ENCODE results near the gene OR6X1. TPM values are rescaled to one million over a fixed set of nuclear protein-coding genes. Genes with fewer than 3 reads are reported as not detected.

OR6X1 gene
- total RNA-seq, 4 donors from 2014 or later = not detected

DNA sequence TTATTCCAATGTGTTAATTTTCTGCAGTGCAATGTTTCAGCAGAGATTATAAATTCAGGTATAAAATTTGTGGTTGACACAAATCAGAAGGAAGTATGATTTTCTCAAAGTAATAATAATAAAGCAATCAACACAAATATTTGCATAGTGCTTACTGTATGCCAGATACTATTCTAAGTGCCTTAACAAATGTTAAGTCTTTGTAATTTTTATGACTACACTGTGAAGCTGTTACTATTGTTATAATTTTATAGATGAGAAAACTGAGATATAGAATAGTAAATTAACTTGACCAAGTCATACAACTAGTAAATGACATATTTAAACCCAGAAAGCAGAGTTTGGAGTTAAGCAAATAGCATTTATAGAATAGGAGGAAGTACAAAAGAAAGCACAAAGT, 16.4 kb upstream of the OR6X1 start:
- TF ChIP-seq, protein P1, sequence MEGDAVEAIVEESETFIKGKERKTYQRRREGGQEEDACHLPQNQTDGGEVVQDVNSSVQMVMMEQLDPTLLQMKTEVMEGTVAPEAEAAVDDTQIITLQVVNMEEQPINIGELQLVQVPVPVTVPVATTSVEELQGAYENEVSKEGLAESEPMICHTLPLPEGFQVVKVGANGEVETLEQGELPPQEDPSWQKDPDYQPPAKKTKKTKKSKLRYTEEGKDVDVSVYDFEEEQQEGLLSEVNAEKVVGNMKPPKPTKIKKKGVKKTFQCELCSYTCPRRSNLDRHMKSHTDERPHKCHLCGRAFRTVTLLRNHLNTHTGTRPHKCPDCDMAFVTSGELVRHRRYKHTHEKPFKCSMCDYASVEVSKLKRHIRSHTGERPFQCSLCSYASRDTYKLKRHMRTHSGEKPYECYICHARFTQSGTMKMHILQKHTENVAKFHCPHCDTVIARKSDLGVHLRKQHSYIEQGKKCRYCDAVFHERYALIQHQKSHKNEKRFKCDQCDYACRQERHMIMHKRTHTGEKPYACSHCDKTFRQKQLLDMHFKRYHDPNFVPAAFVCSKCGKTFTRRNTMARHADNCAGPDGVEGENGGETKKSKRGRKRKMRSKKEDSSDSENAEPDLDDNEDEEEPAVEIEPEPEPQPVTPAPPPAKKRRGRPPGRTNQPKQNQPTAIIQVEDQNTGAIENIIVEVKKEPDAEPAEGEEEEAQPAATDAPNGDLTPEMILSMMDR (IDR thresholded peaks at IDR 0.05) = no peak
- no peak for TF ChIP-seq POLR2A (IDR thresholded peaks at IDR 0.05)
- intact Hi-C loops (cut with DNase I) = no loop called here
- Histone ChIP-seq H3K27ac (no peak overlapping the region), H3K4me1 (no peaks in the 10 kb centered on the region), H3K4me3 (replicated peaks in 1 of 3) (no peak overlapping the region), H3K36me3 (no peaks in the 10 kb centered on the region), H3K27me3 (no peaks in the 10 kb centered on the region), H3K9me3 (no peaks in the 10 kb centered on the region)
- DNase-seq = no peak

- WGBS, 2 donors = 49 to 63% methylated on average over 1 of the region's 1 CpG
- intact Hi-C loops (cut with DNase I) = no loop called here
- TF ChIP-seq POLR2A (IDR thresholded peaks at IDR 0.05) = no peak
- TF ChIP-seq, protein P1 (IDR thresholded peaks at IDR 0.05) = no peak
Observed at GRCh38 chr11:123765601-123766000, 11.3 kb upstream of the OR6X1 start.

GRCh38 chr11:123762422-123762821, 8.1 kb upstream of the OR6X1 start:
- Histone ChIP-seq H3K9me3 (no peaks in the 10 kb centered on the region), H3K4me3 (replicated peaks in 1 of 3) (no peak overlapping the region), H3K36me3 (no peaks in the 10 kb centered on the region), H3K27ac (no peak overlapping the region), H3K27me3 (no peaks in the 10 kb centered on the region), H3K4me1 (no peaks in the 10 kb centered on the region)
- no peak for DNase-seq
- intact Hi-C loops (cut with DNase I) = no loop called here
- TF ChIP-seq, protein P1 (IDR thresholded peaks at IDR 0.05) = no peak
- no peak for TF ChIP-seq POLR2A (IDR thresholded peaks at IDR 0.05)

More at GRCh38 chr11:123765601-123766000, 11.3 kb upstream of the OR6X1 start:
- no peaks in the 10 kb centered on the region for H3K9me3 ChIP-seq
- H3K4me3 ChIP-seq (replicated peaks in 1 of 3) = no peak overlapping the region
- no peaks in the 10 kb centered on the region for H3K4me1 ChIP-seq
- H3K36me3 ChIP-seq = no peaks in the 10 kb centered on the region
- H3K27me3 ChIP-seq = no peaks in the 10 kb centered on the region
- no peak for DNase-seq
- H3K27ac ChIP-seq = no peak overlapping the region

DNA sequence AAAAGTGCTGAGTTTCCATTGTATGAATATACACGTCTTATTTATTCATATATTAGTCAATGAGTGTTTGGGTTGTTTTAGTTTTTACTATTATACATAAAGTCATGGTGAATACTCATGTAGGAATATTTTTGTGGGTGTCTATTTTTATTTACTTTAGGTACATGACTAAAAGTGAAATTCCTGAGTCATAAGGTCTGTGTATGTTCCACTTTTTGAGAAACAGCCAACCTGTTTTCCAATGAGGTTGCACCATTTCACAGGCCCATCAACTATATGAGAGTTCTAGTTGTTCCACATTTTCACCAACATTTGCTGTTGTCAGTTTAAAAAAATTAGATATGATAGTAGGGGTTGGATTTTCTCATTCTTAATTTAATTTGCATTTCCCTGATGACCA, 6.6 kb upstream of the OR6X1 start:
- Histone ChIP-seq H3K9me3 (no peaks in the 10 kb centered on the region), H3K4me1 (no peaks in the 10 kb centered on the region), H3K27ac (no peak overlapping the region), H3K27me3 (no peaks in the 10 kb centered on the region), H3K36me3 (no peaks in the 10 kb centered on the region), H3K4me3 (replicated peaks in 1 of 3) (no peak overlapping the region)
- WGBS, 2 donors = 89 to 92% methylated on average over 1 of the region's 1 CpG
- DNase-seq = no peak
- intact Hi-C loops (cut with DNase I) = no loop called here
- TF ChIP-seq, protein P1 (IDR thresholded peaks at IDR 0.05) = no peak
- no peak for TF ChIP-seq POLR2A (IDR thresholded peaks at IDR 0.05)

DNA sequence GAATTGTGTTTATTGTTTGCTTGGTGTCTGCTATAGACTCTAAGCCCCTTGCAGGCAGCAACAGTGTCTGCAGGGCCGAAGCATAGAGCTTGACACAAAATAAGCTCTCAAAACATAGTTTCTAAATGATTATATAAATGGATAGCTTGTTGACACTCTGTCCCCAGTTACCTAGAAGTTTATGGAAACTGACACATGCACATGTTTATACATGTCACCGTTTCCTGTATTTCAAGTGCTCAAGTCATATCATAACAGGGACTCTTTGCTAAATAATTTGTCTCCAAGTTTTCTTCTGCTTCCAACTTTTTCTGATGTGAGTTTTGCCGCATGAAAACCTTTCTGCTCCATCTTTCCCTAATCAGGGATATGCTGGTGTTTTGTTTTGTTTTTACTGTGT, 3.7 kb upstream of the OR6X1 start:
- Histone ChIP-seq H3K4me3 (replicated peaks in 1 of 3) (no peak overlapping the region), H3K4me1 (no peaks in the 10 kb centered on the region), H3K27me3 (no peaks in the 10 kb centered on the region), H3K36me3 (no peaks in the 10 kb centered on the region), H3K27ac (no peak overlapping the region), H3K9me3 (no peaks in the 10 kb centered on the region)
- WGBS, 2 donors = 76 to 82% methylated on average over 3 of the region's 3 CpGs
- intact Hi-C loops (cut with DNase I) = no loop called here
- no peak for DNase-seq
- TF ChIP-seq, protein P1 (IDR thresholded peaks at IDR 0.05) = no peak
- TF ChIP-seq POLR2A (IDR thresholded peaks at IDR 0.05) = no peak
